GM13977 (cell line): ENCODE data around the gene ACSS1.

Experiments
- DNase-seq: peaks from one replicate; pipeline ENCODE4 v3.0.0; 2012; ENCODE audit warnings: low spot score
- in situ Hi-C: fragments of 300-500 bp; cut with MboI; formaldehyde crosslinking; loops from one replicate; pipeline ENCODE4 v1.12.0; 2022; ENCODE audit warnings: low sequenced_read_pairs, low pct_unique_long_range_greater_than_20kb, mixed read lengths, inconsistent platforms; ENCODE audit not compliant: unreplicated experiment
- TF ChIP-seq, protein P1 (sequence below): IDR thresholded peaks from 2 replicates; pipeline ENCODE4 v1.5.1; 2012; ENCODE audit warnings: mild to moderate bottlenecking, control low read depth; ENCODE audit not compliant: insufficient read depth; ENCODE audit errors: extremely low read depth, missing control alignments

Gene ACSS1

DNA sequence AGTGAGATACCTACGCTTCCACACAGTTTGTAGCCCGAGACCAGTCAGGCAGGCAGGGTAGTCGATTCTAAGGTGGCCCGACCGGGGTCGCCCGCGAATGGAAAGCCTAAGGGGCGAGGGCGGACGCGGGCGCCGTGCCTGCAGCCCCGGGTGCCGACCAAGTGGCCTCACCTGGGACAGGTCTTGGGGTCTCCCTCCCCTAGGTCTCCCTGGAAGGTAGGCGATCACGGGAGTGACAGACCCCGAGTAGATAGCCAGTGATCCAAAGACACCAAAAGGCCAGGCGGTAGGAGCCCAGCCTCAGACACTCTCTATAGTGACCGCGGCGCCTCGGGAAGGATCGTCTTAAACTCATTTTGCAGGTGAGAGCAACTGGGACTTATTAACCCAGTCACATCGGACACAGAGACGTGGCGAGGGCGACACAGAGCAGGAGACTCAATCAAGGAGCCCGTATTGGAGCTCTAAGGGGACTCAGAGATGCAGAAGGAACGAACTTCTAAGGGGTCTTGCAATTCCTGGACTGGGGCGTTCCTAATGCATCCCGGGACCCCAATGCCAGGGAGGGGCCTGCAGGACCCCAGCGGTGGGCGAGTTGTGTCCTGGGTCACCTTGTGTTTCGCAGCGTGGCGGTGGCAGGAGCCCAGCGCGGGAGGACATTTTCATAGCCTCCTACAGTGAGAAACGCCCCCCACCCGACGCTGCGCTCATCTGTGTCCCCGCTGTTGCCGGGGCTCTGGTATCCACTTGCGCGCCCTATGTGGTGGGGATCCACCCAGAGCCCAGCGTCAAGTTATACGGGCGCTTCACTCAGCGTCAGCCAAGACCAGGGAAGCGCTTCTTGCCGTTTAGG lies 26.1 kb upstream of the ACSS1 start:
- in situ Hi-C loops: no loop called here
- DNase-seq: peak; percentile 74
- TF ChIP-seq, protein P1, sequence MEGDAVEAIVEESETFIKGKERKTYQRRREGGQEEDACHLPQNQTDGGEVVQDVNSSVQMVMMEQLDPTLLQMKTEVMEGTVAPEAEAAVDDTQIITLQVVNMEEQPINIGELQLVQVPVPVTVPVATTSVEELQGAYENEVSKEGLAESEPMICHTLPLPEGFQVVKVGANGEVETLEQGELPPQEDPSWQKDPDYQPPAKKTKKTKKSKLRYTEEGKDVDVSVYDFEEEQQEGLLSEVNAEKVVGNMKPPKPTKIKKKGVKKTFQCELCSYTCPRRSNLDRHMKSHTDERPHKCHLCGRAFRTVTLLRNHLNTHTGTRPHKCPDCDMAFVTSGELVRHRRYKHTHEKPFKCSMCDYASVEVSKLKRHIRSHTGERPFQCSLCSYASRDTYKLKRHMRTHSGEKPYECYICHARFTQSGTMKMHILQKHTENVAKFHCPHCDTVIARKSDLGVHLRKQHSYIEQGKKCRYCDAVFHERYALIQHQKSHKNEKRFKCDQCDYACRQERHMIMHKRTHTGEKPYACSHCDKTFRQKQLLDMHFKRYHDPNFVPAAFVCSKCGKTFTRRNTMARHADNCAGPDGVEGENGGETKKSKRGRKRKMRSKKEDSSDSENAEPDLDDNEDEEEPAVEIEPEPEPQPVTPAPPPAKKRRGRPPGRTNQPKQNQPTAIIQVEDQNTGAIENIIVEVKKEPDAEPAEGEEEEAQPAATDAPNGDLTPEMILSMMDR: peak; percentile 33

DNA sequence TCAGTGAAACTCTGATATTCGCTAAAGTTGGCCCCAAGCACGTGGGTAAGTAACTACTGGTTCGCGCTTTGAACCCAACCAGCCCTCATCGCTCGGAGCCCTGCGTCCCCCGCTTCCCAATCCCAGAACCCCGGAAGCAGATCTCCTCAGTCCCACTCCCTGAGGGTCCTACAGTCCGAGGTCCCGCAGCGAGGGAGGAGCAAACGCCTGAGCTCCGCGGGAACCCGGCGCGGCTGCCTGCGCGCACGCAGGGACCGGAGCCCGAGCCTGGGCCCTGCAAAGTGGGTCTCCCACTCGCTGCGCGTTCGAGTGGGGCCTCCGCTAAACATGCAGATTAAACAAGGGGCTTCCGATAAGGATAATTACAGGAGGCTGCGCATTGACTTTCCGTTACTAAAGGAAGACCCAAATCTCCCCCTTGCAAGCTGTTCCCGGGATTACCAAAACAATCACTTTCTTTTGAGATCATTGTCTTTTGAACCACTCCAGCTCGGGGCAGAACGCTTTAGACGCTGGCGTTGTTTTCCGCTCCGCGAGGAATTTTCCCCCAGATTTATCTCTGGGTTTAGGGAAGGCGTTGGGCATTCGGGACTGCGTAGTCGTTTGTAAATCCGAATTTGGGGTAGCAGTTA lies 25.3 kb upstream of the ACSS1 start:
- peak; percentile 39 for DNase-seq
- TF ChIP-seq, protein P1: no peak
- in situ Hi-C loops: no loop called here

DNA sequence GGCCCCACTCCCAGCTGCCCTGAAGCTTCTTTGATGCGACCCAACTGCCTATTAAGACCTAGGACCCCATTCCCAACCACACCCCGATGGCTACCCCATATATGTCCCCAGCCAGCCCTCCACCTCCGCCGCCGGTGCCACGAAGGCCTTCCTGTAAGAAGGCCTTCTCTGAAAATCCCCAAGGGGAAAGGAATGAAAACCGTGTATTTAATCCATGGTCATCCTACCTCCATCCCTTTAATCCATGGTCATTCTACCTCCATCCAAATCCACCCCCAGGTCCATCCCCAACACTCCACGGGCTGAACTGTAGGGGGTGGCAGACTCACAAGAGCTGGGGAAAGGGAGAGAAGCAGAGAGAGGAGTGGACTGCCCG lies 24.5 kb upstream of the ACSS1 start:
- in situ Hi-C loops: no loop called here
- DNase-seq: peak; percentile 37
- TF ChIP-seq, protein P1: no peak

DNA sequence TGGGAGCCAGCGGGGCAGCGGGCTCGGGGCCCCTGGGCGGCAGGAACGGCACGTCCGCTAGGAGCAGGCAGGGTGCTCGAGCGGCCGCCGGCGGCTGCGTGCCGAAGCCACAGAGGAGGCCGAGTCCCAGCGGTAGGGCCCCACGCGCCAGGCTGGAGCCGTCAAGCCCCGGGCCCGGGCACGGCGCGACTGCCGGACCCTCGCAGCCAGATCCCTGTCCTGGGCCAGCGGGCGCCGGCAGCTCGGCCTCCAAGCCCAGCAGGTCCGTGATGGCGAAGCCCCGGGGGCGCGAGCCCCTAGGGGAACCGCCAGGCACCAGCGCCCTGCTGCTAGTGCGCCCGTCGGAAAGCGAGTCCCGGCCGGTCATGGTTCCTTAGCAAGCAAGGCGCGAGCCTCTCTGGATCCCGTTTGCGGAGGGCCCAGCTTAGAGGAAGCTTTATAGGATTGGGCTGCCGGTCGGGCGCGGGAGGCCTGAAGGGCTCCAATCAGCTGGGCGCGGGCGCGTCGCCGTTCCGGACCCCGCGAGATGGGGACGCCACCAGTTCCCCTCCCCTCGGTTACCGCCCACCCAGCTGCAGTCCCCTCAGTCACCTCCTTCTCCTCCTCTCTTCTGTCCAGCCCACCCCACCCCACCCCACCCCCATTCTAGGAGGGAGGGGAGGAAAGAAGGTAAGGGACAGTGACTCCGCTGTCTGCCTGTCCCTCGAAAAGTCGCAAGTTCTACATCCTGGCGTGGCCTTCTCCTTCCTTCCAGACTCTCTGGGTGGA lies 24.0 kb upstream of the ACSS1 start, which contains the start of gene VSX1:
Gene VSX1 (minus strand): TSS at position 412 of the 768 bp plus-strand sequence. CDS start 45 bp downstream, at position 367.
- DNase-seq: no peak
- in situ Hi-C loops: no loop called here
- TF ChIP-seq, protein P1: no peak

DNA sequence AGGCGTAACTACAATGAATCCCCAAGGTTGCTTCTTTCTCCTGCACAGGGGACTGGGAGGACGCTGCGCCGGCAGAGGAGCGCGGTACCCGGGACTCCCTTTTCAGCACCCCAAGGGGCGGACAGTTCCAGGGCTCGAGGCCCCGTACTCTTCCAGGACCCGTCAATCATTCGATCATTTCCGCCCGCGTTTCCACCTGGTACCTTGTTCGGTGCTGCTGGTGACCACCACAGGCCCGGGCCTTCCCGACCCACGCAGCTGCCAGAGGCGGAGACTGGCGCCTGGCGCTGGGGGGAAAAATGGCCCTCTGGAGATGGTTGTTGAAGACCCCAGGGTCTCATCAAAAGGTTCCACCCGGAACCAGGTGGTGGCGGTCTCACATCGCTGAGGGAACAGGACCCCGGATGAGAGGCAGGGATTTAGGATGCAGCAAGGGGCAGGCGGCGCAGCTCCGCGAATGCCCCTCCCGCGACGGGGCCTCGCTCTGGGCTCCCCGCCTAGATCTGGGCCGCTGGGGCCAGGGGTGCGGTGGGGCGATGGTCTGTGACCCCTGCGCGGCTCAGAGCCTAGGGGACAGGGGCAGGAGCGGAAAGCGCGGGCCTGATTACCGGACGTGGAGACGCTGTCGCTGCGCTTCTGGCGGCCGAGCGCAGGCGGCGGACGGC lies 23.3 kb upstream of the ACSS1 start:
- DNase-seq: peak; percentile 60
- in situ Hi-C loops: no loop called here
- TF ChIP-seq, protein P1: no peak

DNA sequence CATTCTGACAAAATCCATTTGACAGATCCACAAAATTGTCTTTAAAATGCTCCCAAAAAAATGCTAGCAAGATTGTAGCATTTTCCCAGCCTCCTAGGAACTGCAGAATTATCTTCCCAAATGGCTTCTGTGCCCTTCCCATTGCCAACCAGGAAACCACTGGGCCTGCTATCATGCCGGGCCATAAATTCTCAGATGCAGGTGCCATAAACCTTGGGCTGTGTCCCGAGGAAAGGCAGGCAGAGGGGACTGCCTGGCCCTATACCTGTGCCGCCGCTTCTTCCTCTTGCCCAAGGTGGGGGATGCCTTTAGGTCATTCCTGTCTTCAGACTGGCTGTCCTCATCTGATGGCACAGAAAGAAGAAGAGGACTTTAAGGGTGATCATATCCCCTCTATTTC lies 21.2 kb upstream of the ACSS1 start:
- no peak for DNase-seq
- in situ Hi-C loops: no loop called here
- TF ChIP-seq, protein P1: no peak
